Right hindlimb (tissue), 1 donor: Measurements from ENCODE around the gene LILRB1.
"Not testable (repeated sequence)": the region's sequence is repeated elsewhere in the genome, so short reads cannot be mapped to it uniquely, and the experiment has no call there.

ENCODE experiments used
- DNase-seq: peaks from one replicate; pipeline ENCODE4 v3.0.0-alpha.2; 2018

The LILRB1 gene

DNA sequence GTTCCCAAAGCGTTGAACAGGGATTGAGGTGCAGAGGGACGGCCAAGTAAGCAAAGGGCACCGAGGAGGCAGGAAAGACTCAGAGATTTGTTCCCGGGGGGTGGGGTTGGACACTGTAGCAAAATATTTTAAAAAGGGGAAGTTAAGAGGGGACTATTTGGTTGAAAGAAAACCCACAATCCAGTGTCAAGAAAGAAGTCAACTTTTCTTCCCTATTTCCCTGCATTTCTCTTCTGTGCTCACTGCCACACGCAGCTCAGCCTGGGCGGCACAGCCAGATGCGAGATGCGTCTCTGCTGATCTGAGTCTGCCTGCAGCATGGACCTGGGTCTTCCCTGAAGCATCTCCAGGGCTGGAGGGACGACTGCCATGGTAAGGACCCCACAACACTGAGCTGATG is at the start of gene LILRB1:
LILRB1 (plus strand) TSS at position 223 of the 400 bp plus-strand sequence. CDS start 590 bp downstream, outside the sequence.
- DNase-seq = not testable (repeated sequence)

DNA sequence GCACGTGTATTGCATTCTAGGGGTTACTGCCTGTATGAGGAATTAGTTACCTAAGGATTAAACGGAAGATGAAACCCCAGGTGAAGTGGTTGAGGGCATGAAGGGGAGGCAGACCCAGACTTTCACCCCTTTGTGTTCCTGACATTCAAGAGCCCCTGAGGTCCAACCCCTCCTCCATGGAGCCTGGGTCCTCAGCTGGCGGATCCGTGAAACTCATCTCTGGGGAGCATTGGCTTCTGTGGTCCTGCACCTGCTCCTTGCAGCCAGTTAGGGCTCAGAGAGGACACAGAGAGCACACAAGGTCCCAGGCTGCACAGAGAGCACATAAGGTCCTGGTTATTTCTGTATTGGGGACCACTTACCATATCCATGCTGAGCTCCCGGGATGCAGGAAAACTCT is 43.9 kb upstream of the LILRB1 start:
- DNase-seq = no peak

DNA sequence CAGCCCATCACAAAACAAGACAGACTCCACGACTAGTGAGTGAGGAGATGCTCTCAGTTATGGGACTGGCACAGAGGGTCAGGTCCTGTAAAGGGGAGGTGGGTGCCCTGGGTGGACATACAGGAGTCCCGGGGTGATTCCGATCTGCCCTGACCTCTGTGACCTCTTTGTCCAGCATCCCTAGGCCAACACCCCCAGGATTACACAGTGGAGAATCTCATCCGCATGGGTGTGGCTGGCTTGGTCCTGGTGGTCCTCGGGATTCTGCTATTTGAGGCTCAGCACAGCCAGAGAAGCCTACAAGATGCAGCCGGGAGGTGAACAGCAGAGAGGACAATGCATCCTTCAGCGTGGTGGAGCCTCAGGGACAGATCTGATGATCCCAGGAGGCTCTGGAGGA is 43.3 kb upstream of the LILRB1 start:
- no peak for DNase-seq

DNA sequence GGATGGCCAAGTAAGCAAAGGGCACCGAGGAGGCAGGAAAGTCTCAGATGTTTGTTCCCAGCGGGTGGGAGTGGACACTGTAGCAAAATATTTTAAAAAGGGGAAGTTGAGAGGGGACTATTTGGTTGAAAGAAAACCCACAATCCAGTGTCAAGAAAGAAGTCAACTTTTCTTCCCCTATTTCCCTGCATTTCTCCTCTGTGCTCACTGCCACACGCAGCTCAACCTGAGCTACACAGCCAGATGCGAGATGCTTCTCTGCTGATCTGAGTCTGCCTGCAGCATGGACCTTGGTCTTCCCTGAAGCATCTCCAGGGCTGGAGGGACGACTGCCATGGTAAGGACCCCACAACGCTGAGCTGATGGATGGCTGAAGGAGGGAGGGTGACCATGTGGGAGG is 36.8 kb upstream of the LILRB1 start, which contains the start of gene LILRA1:
LILRA1 (plus strand) TSS at position 188 of the 400 bp plus-strand sequence. CDS start 613 bp downstream, outside the sequence.
- DNase-seq = not testable (repeated sequence)

DNA sequence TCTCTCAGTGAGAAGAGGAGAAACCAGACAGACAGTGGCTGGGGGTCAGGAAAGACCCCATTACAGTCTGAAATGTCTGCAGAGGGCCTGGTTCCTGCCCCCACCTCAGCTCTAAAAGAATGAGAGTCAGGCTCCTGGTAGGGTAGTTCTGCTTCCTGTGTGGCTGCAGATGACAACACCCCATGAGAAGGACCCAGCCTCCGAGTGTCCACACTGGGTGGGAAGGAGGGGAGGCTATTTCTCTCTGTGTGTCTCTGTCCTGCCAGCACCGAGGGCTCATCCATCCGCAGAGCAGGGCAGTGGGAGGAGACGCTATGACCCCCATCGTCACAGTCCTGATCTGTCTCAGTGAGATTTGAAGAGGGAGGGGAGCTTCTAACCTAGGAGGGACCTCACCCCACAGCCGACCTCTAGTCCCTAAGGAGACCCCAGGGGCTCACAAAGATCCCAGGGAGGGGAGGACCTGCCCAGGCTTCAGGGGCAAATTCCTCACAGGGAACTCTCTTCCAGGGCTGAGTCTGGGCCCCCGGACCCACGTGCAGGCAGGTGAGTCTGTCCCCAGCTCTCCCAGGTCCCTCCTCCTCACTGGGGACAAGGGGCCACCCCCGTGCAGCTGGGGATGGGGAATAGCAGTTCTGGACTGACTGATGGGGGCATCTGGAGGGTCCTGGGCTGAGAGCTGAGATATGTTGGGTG is 36.2 kb upstream of the LILRB1 start:
- not testable (repeated sequence) for DNase-seq

DNA sequence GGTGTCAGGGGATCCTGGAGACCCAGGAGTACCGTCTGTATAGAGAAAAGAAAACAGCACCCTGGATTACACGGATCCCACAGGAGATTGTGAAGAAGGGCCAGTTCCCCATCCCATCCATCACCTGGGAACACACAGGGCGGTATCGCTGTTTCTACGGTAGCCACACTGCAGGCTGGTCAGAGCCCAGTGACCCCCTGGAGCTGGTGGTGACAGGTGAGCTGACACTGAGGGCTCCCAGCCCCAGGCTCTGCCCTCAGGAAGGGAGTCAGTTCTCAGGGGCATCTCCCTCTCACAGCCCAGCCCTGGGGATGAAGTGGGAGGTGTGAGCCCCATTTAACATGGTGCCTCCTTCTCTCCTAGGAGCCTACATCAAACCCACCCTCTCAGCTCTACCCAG is 35.5 kb upstream of the LILRB1 start:
- DNase-seq = no peak

DNA sequence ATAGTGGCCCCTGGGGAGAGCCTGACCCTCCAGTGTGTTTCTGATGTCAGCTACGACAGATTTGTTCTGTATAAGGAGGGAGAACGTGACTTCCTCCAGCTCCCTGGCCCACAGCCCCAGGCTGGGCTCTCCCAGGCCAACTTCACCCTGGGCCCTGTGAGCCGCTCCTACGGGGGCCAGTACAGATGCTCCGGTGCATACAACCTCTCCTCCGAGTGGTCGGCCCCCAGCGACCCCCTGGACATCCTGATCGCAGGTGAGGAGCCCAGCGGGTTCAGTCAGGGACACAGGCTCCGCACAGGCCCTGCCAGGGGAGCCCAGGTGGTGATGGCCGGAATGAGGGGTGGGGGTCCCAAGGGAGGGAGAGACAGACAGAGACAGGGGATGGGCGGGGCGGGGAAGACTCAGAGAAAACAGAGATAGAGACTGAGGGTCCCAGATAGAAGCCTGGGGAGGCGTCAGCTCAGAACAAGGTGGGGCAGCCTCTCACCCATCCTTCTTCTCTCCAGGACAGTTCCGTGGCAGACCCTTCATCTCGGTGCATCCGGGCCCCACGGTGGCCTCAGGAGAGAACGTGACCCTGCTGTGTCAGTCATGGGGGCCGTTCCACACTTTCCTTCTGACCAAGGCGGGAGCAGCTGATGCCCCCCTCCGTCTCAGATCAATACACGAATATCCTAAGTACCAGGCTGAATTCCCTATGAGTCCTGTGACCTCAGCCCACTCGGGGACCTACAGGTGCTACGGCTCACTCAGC is 34.4 kb upstream of the LILRB1 start:
- not testable (repeated sequence) for DNase-seq

DNA sequence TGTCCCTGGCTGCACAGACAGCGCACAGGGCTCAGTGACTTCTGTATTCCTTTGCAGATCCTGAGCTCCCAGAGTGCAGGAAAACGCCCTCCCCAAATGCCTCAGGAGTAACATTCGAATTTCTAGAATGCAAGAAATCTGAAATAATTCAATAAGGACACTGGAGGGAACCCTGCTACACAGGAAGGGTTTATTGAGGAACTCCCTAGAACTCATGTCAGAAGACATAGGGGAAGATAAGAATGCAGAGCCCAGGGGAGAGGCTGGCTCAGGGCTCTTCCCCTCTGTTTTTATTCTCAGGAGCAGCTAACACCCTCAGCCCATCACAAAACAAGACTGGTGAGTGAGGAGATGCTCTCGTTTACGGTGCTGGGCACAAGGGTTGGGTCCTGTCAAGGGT is 30.1 kb upstream of the LILRB1 start:
- DNase-seq = no peak

DNA sequence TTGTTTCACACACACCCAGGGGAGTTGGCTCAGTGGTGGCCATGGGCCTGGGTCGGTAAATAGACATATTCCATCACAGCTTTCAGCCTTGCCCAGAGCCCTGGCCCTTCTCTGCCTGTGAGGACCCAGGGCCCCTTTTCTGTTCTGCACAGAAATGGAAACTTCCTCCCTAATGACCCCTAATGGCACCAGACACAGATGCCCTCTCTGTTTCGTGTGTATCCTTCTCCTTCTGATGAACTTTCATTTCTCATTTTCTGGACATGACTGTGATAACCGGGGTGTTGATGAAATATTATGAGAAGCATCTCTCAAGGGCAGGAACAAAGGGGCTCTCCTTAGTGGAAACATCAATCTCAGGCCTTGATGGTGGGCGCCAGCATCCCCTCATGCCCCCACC is 24.1 kb upstream of the LILRB1 start:
- no peak for DNase-seq

DNA sequence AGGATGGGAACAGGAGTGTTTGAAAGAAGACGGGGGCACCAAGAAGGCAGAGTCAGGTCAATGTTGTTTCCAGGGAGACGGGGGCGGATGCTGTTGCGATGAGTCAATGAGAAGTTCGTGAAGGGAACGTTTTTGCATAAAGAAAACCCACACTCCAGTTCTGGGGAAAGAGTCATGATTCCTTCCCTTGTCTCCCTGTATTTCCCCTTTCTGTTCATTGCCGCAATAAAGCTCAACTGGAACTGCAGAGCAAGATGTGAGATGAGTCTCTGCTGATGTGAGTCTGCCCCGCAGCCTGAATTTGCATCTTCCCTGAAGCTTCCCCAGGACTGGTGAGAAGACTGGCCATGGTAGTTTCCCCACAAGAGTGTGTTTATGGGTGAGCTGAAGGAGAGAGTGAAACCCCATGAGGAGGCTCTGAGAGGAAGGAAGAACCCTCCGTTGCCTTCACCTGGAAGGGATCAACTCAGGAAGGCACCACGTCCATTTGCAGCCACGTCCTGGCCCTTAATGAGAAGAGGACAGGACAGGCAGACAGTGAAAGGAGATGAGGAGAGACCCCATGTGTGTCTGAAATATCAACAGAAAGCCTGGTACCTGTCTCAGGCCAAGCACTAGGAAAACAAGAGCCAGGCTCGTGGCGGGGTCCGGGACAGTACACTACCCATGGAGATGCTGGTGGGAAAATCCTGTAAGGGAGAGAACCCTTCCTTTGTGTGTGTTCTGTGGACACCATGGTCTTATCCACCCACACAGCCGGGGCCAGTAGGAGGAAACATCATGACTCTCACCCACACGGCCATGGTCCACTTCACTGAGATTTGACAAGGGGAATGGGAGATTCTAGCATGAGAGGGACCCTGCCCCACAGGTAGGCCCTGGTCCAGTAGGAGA is 23.1 kb upstream of the LILRB1 start:
- no peak for DNase-seq

DNA sequence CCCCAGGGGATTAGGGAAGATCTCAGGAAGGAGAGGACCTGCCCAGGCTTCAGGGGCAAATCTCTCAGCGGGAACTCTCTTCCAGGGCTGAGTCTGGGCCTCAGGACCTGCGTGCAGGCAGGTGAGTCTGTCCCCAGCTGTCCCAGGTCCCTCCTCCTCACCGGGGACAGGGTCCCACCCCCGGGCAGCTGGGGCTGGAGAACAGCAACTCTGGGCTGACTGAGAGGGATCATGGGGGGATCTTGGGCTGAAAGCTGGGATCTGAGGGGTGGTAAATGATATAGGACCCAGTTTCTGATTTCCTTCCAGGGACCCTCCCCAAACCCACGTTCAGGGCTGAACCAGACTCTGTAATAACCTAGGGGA is 22.5 kb upstream of the LILRB1 start:
- DNase-seq = no peak

DNA sequence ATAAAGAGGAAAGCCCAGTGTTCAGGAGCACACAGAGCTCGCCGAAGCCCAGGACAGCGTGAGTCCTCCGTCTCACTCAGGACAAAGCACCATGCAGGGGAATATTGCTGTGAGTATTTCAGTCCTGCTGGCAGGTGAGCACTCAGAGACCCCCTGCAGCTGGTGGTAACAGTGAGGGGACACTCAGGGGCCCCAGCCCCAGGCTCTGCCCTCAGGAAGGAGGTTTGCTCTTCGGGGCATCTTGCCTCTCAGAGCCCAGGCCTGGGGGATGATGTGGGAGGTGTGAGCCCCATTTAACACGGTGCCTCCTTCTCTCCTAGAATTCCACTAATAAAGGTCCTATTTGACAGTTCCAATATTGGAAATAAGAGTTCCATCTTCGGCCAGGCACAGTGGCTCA is 22.1 kb upstream of the LILRB1 start:
- no peak for DNase-seq

DNA sequence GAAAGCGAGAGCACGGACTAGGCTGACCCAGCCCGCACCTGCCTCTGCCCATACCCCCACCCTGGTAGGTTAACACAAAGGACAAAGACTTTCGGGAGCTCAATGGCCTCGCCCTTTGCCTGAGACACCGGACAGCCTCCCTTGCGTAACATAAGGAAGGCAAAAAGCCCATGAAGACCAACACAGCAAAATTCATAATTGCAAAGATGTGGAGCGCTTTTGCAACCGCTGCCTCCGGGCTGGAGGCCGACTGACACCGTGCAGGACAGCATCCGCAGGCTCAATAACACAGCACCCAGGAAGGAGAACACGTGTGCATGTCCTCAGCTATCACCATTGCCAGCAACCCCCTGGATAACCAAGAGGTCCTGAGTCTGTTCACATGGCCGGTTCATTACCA is 21.5 kb upstream of the LILRB1 start:
- no peak for DNase-seq

DNA sequence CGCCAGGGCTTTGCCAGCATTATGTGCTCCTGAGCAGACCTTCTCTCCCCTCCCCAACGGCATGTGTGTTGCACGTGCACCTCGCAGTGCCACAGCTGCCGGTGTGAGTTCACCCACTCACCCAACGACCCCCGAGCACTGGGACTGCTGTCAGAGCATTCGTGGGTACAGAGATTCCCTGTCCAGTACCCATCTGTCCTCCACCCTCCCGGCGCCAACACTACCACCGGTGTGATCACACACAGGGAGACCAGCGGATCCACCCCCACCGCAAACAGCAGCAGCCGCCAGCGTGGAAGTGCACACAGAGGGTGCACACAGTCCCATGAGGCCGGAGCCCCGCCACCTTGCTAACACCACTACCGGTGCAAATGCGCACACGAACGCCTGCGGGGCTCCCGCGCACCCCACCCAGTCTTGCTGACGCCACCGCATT is 20.9 kb upstream of the LILRB1 start:
- no peak for DNase-seq

DNA sequence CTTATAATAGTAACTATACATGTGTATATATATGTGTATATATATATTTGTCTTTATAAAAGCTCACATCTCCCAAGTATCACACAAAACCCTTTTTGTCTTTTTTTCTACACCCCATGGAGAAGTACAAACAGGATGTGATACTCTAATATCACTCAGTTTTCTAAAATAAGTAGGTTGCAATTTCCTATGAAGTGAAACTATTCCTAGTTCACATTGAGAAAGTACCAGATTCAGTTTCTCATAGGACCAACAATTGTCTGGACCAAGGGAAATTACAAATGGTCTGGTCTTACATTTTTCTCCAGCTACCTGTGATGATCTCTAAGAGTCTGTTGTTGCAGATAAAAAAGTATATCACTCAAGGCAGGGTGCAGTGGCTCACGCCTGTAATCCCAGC is 17.9 kb upstream of the LILRB1 start:
- DNase-seq = no peak

DNA sequence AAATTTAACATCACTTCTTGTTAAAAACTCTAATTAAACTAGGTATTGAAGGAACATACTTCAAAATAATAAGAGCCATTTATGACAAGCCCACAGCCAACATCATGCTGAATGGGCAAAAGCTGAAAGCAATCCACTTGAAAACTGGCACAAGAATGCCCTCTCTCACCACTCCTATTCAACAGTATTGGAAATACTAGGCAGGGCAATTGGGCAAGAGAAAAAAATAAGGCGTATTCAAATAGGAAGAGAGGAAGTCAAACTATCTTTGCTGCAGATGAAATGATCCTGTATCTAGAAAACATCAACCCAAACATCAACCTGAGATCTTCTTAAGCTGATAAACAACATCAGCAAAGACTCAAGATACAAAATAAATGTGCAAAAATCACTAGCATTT is 15.6 kb upstream of the LILRB1 start:
- DNase-seq = no peak

DNA sequence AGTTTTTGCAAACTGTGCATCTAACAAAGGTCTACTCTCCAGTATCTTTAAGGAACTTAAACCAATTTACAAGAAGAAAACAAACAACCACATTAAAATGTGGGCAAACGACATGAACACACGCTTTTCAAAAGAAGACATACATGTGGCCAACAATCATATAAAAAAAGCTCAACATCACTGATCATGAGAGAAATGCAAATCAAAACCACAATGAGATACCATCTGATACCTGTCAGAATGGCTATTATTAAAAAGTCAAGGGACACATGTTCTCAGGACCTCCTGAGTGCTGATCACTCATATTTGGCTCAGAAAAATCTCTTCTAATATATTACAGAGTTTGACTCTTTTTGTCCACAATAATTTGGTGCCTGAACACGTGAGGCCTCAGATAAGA is 14.2 kb upstream of the LILRB1 start:
- DNase-seq = no peak

DNA sequence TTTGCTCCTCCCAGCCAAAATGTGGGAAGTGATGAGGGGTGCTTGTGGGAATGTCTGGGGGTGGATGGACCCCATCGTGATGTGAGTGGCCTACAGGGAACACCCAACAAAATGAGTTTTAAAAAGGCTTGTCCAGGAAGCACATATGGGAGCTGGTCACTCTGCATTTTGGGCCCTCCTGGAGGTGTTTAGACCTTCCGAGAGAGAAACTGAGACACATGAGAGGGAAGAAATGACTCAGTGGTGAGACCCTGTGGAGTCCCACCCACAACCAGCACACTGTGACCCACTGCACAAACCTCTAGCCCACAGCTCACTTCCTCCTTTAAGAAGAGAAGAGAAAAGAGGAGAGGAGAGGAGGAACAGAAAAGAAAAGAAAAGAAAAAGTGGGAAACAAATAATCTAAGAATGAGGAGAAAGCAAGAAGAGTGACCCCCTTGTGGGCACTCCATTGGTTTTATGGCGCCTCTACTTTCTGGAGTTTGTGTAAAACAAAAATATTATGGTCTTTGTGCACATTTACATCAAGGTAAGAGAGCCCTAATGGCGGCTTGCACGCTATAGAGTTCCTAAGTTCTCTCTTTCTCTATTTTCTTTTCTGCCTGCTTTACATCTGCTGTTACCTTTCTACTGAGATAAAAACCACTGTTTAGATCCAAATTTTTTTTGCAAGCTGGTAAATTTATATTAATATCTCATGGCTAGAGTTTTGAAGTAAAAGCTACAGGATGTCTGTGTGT is 13.3 kb upstream of the LILRB1 start:
- no peak for DNase-seq

DNA sequence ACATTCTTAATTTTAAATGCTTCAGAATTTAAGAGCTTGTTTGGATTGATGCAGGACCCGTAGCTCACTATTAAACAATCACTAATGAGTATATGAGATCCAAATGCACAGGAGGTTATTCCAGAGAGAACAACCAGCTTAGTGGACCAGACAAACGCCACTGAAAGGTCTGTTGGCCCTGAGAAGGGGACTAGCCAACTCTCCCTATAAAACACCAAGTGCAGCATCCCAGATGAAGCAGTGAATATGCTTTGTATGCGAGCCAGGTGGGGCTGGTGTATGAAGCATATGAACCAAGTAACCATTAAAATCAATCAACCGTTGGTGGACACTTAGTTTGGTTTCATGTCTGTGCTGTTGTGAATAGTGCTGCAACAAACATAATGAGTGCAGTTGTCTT is 9.8 kb upstream of the LILRB1 start:
- no peak for DNase-seq

DNA sequence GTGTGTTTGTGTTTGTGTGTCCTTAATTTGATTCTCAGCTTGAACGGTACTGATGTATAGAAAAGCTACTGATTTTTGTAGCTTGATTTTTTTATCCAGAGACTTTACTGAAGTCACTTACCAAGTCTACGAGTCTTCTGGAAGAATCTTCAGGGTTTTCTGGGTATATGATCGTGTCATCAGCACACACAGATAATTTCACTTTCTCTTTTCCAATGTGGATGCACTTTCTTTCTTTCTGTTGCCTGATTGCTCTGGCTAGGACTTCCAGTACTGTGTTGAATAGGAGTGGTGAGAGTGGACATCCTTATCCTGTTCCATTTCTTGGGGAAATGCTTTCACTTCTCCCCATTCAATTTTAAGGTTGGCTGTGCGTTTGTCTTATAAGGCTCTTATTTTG is 7.9 kb upstream of the LILRB1 start:
- no peak for DNase-seq

DNA sequence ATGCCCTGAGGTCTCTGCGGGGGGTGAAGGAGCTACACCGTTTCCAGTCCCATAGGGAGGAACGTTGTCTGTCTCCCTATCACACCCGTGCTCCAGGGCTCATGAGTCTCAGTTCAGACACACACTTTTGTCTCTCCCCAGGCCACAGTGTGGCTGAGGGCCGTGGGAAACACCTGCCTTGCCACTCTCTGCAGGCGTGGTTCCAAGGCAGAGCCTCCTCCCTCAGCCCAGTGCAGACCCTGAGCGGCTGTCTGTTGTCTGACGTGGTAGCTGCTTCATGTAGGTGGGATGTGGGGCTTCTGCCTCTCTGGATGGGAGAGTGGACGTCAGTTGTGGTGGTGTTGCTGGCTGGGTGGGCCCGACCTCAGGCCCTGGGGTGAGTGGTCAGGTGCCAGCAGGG is 6.0 kb upstream of the LILRB1 start:
- DNase-seq = not testable (repeated sequence)

DNA sequence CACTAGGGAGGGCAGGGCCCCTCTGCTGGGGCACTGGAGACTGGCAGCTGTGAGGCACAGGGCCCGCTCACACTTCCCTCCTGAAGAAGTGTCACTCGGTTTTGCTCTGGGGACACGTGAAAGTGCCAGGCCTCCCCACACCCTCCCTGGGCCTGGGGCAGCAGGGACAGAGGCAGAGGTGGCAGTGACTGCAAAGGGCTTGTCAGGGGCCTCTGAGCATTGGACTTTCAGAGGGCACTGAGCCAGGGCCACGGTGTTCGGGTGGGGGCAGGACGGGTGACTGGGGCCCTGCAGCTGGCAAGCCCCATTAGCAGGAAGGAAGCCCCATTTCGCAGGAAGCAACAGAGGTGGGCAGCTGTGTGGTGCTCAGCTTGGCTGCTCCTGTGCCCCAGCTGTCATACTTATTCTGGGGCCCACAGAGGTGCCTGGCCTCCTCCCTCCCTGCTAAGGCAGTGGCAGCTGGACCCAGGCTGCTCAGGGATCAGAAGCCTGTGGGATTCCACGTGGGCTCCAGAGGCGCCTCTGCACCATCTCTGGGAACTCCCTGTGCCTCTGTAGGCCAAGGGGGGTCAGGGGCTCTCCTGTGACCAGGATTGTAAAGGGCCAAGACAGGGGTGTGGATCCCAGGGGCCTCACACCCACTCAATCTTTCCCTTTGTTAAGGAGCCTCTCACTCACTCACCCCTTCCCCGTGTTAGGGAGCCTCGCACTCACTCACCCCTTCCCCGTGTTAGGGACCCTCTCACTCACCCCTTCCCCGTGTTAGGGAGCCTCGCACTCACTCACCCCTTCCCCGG is 5.2 kb upstream of the LILRB1 start:
- not testable (repeated sequence) for DNase-seq
